ENCODE measurements around the gene MBD3L5. TPM values are rescaled to one million over a fixed set of nuclear protein-coding genes. Genes with fewer than 3 reads are reported as not detected.

The MBD3L5 gene
- total RNA-seq, 2 experiments from 2014 or later, result not detected

Other genes starting within 250 kb of the MBD3L5 start
- gene ADGRE1, start 143.0 kb upstream of the MBD3L5 start, total RNA-seq, result 1 to 10 TPM in 1 of 2 experiments, under 1 TPM in 1; 0.83 to 1.0 TPM
- gene MBD3L2B, start 9.1 kb upstream of the MBD3L5 start, total RNA-seq, result not detected
- not detected for gene MBD3L4, start 9.6 kb downstream of the MBD3L5 start, total RNA-seq
- gene MBD3L2, start 18.7 kb downstream of the MBD3L5 start, total RNA-seq, result not detected
- not detected for gene MBD3L3, start 28.1 kb downstream of the MBD3L5 start, total RNA-seq
- gene ZNF557, start 39.1 kb downstream of the MBD3L5 start, total RNA-seq, result 10 to 100 TPM; 20.9 to 21.1 TPM